Retinal pigment epithelial cell (primary cell): Measurements from ENCODE around the gene PRSS27.

Experiments used
- DNase-seq: peaks from one replicate; pipeline ENCODE4 v3.0.0-alpha.2; 2010; ENCODE audit warnings: low read depth
- H3K4me3 ChIP-seq: 2 replicates; pipeline ENCODE4 v1.5.1; 2011; ENCODE audit warnings: mild to moderate bottlenecking, low read length, control low read depth, moderate library complexity
- TF ChIP-seq, protein P1 (sequence below): conservative IDR thresholded peaks from 2 replicates; pipeline ENCODE4 v1.5.1; 2011; ENCODE audit warnings: low read depth, low read length, control low read depth, inconsistent platforms

Gene PRSS27

DNA sequence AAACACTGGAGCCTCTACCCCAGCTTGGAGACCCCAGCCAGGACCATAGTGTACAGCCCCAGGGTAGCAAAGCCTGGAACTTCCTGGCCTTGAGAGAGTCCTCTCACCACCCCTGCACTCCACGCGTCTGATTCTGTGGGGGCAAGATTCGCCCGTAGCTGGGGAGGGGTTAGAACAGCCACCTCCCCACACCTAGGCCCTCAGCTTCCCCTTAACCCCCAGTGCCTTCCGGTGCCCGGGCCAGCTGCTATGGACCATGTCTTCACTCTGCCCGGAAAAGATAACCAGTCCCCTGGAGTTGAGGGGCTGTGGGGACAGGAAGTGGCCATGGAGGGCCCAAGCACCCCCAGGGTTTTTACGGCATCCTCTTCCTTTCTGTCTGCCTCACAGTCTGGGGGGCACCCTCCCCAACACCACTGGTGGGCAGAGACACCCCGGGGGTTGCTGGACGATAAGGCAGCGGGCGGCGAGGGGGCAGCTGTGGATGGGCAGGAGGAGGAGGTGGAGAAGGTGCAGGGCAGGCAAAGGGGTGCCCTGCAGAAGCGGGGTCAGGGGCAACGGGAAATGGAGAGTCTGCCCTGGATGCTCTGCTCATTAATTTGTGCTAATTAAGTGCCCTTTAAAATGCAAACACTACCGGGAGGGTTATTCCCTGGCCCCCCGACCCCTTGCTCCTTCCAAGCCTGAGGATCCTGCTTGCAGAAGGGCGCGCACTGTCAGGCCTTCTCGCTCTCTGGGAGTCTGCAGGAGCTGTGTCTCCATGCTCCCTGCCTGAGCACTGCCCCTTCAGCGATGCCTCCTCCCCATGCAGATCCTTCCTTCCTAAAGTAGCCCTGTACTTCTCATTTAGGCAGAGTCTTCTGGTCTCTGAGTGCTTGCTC, 2.4 kb downstream of the PRSS27 start:
- DNase-seq: no peak
- TF ChIP-seq, protein P1, sequence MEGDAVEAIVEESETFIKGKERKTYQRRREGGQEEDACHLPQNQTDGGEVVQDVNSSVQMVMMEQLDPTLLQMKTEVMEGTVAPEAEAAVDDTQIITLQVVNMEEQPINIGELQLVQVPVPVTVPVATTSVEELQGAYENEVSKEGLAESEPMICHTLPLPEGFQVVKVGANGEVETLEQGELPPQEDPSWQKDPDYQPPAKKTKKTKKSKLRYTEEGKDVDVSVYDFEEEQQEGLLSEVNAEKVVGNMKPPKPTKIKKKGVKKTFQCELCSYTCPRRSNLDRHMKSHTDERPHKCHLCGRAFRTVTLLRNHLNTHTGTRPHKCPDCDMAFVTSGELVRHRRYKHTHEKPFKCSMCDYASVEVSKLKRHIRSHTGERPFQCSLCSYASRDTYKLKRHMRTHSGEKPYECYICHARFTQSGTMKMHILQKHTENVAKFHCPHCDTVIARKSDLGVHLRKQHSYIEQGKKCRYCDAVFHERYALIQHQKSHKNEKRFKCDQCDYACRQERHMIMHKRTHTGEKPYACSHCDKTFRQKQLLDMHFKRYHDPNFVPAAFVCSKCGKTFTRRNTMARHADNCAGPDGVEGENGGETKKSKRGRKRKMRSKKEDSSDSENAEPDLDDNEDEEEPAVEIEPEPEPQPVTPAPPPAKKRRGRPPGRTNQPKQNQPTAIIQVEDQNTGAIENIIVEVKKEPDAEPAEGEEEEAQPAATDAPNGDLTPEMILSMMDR: no peak

DNA sequence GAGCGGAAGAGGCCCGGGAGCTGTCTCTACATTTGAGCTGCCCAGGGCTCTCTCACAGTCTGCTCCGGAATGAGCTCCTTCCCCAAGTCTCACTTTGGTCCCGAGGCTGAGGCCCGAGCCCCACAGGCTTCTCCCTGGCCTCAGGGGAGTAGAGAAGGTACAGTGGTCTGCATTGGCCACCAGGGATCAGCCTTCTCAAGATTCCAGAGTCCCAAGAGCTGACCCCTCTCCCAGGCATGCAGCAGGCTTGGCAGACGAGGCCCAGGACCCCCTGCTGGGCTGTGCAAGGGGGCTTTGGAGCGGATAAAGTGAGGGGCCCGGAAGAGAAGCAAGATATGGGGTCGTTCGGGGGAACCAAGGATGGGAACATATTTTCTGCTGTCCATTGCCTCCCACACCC, 3.1 kb downstream of the PRSS27 start:
- H3K4me3 ChIP-seq: no peak overlapping the region
- no peak for DNase-seq
- TF ChIP-seq, protein P1: no peak

More for the DNA sequence above, 2.4 kb downstream of the PRSS27 start:
- no peak overlapping the region for H3K4me3 ChIP-seq

DNA sequence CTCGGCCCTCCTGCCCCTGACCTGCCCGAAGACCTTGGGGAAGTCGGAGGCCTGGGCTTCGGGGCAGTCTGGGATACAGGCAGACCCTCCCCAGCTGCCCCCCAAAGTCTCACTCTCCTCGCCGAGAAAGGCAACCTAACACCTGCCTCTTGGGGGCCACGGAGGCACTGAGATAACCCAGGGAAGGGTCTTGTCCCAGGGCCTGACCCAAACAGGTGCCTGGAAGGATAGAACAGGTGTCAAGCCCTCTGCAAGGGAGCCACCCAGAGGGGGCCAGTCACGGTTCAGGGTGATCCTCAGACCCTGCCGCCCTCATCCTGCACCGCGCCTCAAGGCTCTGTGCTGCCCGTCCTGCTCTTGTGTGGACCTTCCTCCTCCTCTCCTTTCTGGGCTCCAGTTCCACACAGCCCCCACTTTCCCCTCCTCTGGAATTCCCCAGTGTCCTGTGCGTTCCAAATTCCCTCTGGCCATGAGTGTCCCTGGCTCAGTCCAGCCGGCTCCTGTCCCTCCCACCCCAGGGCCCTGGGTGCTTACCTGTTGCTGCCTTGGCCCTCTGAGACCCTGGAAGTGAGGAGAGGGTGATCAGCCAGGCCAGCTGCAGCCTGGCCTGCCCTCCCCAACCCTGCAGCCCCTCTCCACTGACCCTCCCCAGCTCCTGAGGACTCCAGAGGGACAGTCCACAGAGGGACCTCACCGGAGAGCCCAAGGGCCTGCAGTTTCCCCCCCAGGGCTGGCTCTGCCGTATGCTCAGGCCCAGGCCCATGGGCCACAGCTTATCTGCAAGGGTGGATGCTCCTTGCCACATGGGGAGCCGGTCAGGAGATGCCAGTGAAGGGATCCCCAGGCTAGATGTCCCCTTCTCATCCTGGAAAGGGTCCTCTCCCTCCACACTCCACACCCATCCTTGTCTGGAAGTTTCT, 3.8 kb downstream of the PRSS27 start:
- TF ChIP-seq, protein P1: no peak
- DNase-seq: no peak
- no peak overlapping the region for H3K4me3 ChIP-seq

- DNase-seq: no peak
- TF ChIP-seq, protein P1: no peak
- H3K4me3 ChIP-seq: no peak overlapping the region
Measured at GRCh38 chr16:2715519-2715918, 4.5 kb downstream of the PRSS27 start.

GRCh38 chr16:2715064-2715463, 5.0 kb downstream of the PRSS27 start:
- H3K4me3 ChIP-seq: no peak overlapping the region
- no peak for DNase-seq
- TF ChIP-seq, protein P1: no peak

DNA sequence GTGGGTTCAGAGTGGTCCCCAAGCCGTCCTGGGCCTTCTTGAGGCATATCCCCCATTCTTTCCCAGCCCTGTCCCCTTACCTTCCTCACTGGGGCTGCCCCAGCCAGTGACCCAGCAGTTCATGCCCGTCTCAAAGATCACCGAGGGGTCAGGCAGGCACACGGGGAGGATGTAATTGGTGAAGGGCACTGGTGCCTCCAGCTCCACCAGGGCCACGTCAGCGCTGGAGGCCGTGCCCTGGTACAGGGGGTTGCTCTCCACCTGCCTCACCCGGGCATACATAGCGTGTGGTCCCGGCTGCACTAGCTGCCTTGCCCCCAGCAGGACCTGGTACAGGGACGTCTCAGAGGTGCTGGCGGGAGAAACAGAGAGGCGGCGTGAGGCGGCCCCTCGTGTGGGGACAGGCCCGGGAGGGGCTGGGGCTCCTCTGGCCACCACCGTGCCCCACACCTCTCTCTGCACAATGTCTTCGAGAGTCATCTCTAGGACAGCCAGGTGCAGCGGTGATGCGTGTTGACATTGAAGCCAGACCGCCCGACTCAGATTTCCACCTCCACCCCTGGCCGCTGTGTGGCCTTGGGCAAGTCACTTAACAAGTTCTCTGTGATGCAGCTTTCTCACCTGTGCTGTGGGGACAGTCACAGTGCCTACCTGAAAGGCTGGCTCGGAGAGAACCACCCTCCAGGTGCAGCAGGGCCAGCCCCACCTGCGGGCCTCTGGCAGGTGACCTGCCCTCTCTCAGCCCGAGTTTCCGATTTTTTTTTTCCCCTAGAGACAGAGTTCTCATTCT, 5.8 kb downstream of the PRSS27 start:
- DNase-seq: no peak
- H3K4me3 ChIP-seq: no peak overlapping the region
- TF ChIP-seq, protein P1: no peak
